ENCODE measurements around the gene DHRS11. TPM values are rescaled to one million over a fixed set of nuclear protein-coding genes. Genes with fewer than 3 reads are reported as not detected.

DHRS11 gene
- total RNA-seq, 6 experiments from 2014 or later, result 5.1 to 13.6 (median 9.3) TPM

DNA sequence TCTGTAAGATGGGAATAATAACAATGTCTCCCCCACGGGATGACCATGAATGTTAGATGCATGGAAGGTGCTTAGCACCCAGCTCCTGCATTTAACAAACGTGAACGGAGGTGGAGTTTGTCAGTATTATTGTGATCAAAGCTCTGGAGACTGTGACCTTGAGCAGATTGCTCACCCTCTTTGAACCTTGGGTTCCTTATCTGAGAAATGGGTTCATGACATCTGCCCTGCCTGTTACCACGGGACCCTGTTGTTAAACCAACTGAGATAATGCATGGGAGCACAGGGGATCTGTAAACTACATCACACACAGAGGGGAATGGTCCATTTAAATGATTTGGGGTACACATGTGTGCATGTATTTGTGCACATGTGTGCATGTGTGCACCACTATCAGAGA is 39.3 kb downstream of the DHRS11 start:
- 60% methylated on average over 3 of the region's 4 CpGs for WGBS (ENCODE audit: insufficient coverage, low coverage, low lambda C conversion rate, missing lambda C conversion rate)
- Histone ChIP-seq H3K27ac (no peak overlapping the region), H3K4me3 (no peak overlapping the region), H3K36me3 (no peaks in the 10 kb centered on the region), H3K4me1 (no peaks in the 10 kb centered on the region), H3K9me3 (no peaks in the 10 kb centered on the region), H3K27me3 (no peaks in the 10 kb centered on the region)
- ATAC-seq (no peak), DNase-seq (no peak)
- intact Hi-C loops (cut with DNase I), result loop anchor here (10.0 kb wide), 2 partner anchors 404 to 424 kb away; no protein-coding TSS in a partner anchor
- TF ChIP-seq, protein P1, sequence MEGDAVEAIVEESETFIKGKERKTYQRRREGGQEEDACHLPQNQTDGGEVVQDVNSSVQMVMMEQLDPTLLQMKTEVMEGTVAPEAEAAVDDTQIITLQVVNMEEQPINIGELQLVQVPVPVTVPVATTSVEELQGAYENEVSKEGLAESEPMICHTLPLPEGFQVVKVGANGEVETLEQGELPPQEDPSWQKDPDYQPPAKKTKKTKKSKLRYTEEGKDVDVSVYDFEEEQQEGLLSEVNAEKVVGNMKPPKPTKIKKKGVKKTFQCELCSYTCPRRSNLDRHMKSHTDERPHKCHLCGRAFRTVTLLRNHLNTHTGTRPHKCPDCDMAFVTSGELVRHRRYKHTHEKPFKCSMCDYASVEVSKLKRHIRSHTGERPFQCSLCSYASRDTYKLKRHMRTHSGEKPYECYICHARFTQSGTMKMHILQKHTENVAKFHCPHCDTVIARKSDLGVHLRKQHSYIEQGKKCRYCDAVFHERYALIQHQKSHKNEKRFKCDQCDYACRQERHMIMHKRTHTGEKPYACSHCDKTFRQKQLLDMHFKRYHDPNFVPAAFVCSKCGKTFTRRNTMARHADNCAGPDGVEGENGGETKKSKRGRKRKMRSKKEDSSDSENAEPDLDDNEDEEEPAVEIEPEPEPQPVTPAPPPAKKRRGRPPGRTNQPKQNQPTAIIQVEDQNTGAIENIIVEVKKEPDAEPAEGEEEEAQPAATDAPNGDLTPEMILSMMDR (IDR thresholded peaks at IDR 0.05), result no peak
- no peak for TF ChIP-seq POLR2A (IDR thresholded peaks at IDR 0.05)

DNA sequence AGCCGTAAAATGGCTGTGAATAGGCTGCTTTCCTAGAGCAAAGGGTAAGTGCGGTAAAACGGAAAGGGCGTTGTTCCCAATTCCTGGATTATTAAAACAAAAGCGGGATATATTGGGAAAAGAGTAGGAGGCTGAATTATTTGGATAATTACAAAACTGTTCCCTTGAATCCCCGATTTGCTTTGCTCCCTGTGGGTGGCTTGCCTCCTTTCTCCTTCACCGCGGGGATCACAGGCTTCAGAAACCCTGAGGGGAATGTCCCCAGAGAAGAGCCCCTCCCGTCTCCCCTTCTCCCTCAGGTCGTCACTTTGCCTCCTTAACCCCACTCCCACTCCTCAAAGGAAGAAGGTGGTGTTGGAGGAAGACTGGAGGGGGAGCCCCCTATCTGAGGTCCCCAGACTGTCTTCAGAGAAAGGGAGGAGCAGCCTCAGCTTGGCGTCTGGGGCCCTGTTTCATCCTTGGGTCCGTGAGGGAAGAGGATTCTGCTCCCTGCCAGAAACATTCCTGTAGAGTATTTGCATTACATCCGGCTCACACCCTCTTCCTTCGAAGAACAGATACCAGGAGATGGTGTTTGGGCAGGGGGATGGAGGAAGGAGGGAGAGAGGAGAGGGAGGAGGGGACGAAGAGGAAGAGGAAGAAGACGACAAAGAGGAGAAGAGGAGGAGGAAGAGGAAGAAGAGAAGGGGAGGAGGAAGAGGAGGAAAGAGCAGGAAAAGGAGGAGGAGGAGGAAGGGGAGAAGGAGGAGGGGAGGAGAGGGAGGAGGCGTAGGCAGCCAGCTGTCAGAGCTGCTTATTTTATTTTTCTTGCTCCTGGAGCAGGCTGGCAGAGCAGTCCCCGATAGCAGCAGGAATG is 41.5 kb downstream of the DHRS11 start:
- Histone ChIP-seq H3K4me1 (no peaks in the 10 kb centered on the region), H3K36me3 (no peaks in the 10 kb centered on the region), H3K4me3 (no peak overlapping the region), H3K27me3 (no peaks in the 10 kb centered on the region), H3K27ac (no peak overlapping the region), H3K9me3 (no peaks in the 10 kb centered on the region)
- TF ChIP-seq, protein P1 (IDR thresholded peaks at IDR 0.05), result no peak
- no peak for TF ChIP-seq POLR2A (IDR thresholded peaks at IDR 0.05)
- no peak for DNase-seq
- ATAC-seq, result no peak
- 46% methylated on average over 18 of the region's 18 CpGs for WGBS (ENCODE audit: insufficient coverage, low coverage, low lambda C conversion rate, missing lambda C conversion rate)
- intact Hi-C loops (cut with DNase I), result loop anchor here (10.0 kb wide), 2 partner anchors 402 to 422 kb away; no protein-coding TSS in a partner anchor

DNA sequence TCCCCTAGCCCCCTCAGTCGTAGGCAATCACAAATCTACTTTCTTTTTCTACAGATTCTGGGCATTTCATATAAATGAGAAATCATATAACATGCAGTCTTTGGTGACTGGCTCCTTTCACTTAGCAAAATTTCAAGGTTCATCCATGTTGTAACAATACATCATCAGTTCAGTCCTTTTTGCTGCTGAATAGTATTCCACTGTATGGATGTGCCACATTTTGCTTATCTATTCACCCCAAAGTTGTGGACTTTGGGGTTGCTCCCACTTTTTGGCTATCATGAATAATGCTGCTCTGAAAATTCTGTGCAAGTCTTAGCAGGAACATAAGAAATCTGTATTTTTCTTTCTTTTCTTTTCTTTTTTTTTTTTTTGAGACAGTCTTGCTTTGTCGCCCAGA is 48.7 kb downstream of the DHRS11 start:
- no peak for TF ChIP-seq POLR2A (IDR thresholded peaks at IDR 0.05)
- TF ChIP-seq, protein P1 (IDR thresholded peaks at IDR 0.05), result no peak
- H3K4me3 ChIP-seq, result no peak overlapping the region
- intact Hi-C loops (cut with DNase I), result no loop called here
- peaks cover 0 to 12% (median 0%) of the 10 kb centered on the region in 4 donors for H3K4me1 ChIP-seq
- DNase-seq, result no peak
- H3K36me3 ChIP-seq, result no peaks in the 10 kb centered on the region
- no peak for ATAC-seq
- H3K27me3 ChIP-seq, result peaks cover 7 to 11% of the 10 kb centered on the region in 2 donors
- WGBS (ENCODE audit: insufficient coverage, low coverage, low lambda C conversion rate, missing lambda C conversion rate), result 96% methylated on average over 2 of the region's 2 CpGs
- H3K27ac ChIP-seq, result no peak overlapping the region
- no peaks in the 10 kb centered on the region for H3K9me3 ChIP-seq

DNA sequence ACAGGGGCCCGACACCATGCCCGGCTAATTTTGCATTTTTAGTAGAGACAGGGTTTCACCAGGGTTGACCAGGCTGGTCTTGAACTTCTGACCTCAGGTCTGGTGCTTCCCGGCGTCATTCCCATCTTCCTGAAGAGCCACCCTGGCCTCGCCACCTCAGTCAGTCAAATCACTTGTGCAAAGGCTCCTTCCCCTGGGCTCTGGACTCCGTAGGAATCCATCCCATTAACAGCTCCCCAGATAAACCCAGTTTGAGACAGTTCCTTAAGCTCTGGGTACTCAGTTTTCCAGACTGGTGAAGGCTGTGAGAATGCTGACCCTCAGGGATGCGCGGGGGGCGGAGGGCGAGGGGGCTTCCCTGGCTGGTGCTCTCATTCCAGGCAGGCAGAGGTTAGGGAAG is 49.2 kb downstream of the DHRS11 start:
- Histone ChIP-seq H3K27ac (no peak overlapping the region), H3K4me3 (no peak overlapping the region), H3K36me3 (no peaks in the 10 kb centered on the region), H3K9me3 (no peaks in the 10 kb centered on the region), H3K4me1 (peaks cover 0 to 12% (median 0%) of the 10 kb centered on the region in 4 donors), H3K27me3 (peaks cover 7 to 11% of the 10 kb centered on the region in 2 donors)
- TF ChIP-seq, protein P1 (IDR thresholded peaks at IDR 0.05), result no peak
- TF ChIP-seq POLR2A (IDR thresholded peaks at IDR 0.05), result no peak
- DNase-seq (no peak), ATAC-seq (no peak)
- intact Hi-C loops (cut with DNase I), result no loop called here
- 10% methylated on average over 4 of the region's 10 CpGs for WGBS (ENCODE audit: insufficient coverage, low coverage, low lambda C conversion rate, missing lambda C conversion rate)
